ENCODE measurements around the gene ARFGEF3. TPM values are rescaled to one million over a fixed set of nuclear protein-coding genes. Genes with fewer than 3 reads are reported as not detected.

The ARFGEF3 gene
- total and polyA plus RNA-seq, 10 of the 15 experiments (the other 5 are each of a cell fraction or from before 2014, with no cell fraction given): under 0.01 to 0.08 (median 0.02) TPM; not detected in 1

- ChIA-PET RAD21 (ENCODE audit: unreplicated experiment) (interaction anchor here (0.6 to 0.8 kb wide), 4 partner anchors 113 to 862 kb away, joined by 3 to 4 read pairs (median 4); no protein-coding TSS in a partner anchor), SMC1A (ENCODE audit: uncharacterized antibody, unreplicated experiment) (interaction anchor here (0.6 to 5.4 kb wide), 7 partner anchors 113 to 758 kb away, joined by 3 to 46 read pairs (median 3); no protein-coding TSS in a partner anchor), POLR2A (no interaction called here), CTCF (interaction anchor here (0.7 to 8.0 kb wide), 14 partner anchors 8 to 652 kb away, joined by 3 to 97 read pairs (median 4); no protein-coding TSS in a partner anchor)
- no peak for DNase-seq (ENCODE audit: low read depth, low spot score)
- H3K4me3 ChIP-seq: no peak overlapping the region
- intact Hi-C loops (cut with micrococcal nuclease; ENCODE audit: unreplicated experiment): no loop called here
- no peaks in the 10 kb centered on the region for H3K36me3 ChIP-seq (ENCODE audit: control insufficient read depth in 2 of 2, insufficient read depth in 2 of 2, low read length in 1 of 2)
- BruUV-seq (replicated peaks): no TSS peak
- no peaks in the 10 kb centered on the region for H3K79me2 ChIP-seq (ENCODE audit: control insufficient read depth, insufficient read depth, low read length)
- H3K27ac ChIP-seq (ENCODE audit: control insufficient read depth, insufficient read depth): no peak overlapping the region
- 35% methylated on average over 2 of the region's 3 CpGs for WGBS (ENCODE audit: insufficient coverage, insufficient replicate concordance, low lambda C conversion rate, missing lambda C conversion rate)
- H3K9me3 ChIP-seq (replicated peaks; ENCODE audit: control insufficient read depth, insufficient read depth, low read length): no peaks in the 10 kb centered on the region
- H3K27me3 ChIP-seq (replicated peaks in 1 of 2; ENCODE audit: control insufficient read depth in 2 of 2, insufficient read depth in 2 of 2, low read length in 1 of 2): peaks cover 0 to 2% of the 10 kb centered on the region in 2 experiments; a peak in 1 of 4 replicates
- no peaks in the 10 kb centered on the region for H4K20me1 ChIP-seq (ENCODE audit: control insufficient read depth, insufficient read depth)
- H3K4me2 ChIP-seq (ENCODE audit: control insufficient read depth, insufficient read depth): no peak overlapping the region
- no peak for ATAC-seq
- FAIRE-seq: no peak
- H3K4me1 ChIP-seq (ENCODE audit: control insufficient read depth, insufficient read depth, low read length): no peaks in the 10 kb centered on the region
- H3K9ac ChIP-seq (ENCODE audit: control insufficient read depth, insufficient read depth, low read length): no peak overlapping the region
- H2AFZ ChIP-seq (ENCODE audit: control insufficient read depth, low read depth, low read length): no peak overlapping the region
- in situ Hi-C loops (cut with MboI): loop anchor here (5.0 to 10.0 kb wide), 2 partner anchors 111 to 239 kb away; no protein-coding TSS in a partner anchor
- TF ChIP-seq NR2C2 (IDR thresholded peaks at IDR 0.05; ENCODE audit: borderline replicate concordance, control insufficient read depth, insufficient read length, low read depth) (no peak), ZBTB4 (CRISPR knock-in tag; IDR thresholded peaks at IDR 0.05) (no peak), NFXL1 (IDR thresholded peaks at IDR 0.05; ENCODE audit: borderline replicate concordance) (no peak), HDAC6 (IDR thresholded peaks at IDR 0.05; ENCODE audit: unreplicated experiment) (no peak), MYC (IDR thresholded peaks at IDR 0.05; ENCODE audit: insufficient read depth, insufficient read length, insufficient replicate concordance, low read length, severe bottlenecking) (no peak), RCOR1 (conservative IDR thresholded peaks at IDR 0.05; ENCODE audit: low read depth, low read length) (no peak), TARDBP (IDR thresholded peaks at IDR 0.05; ENCODE audit: borderline replicate concordance) (no peak), BCLAF1 (IDR thresholded peaks at IDR 0.05) (no peak), NRF1 (conservative IDR thresholded peaks at IDR 0.05; ENCODE audit: low read depth, low read length) (no peak), POU2F2 (IDR thresholded peaks at IDR 0.05; ENCODE audit: borderline replicate concordance, low read depth, low read length) (no peak), MEF2B (IDR thresholded peaks at IDR 0.05; ENCODE audit: partially characterized antibody, poor library complexity, severe bottlenecking) (no peak), NFYA (IDR thresholded peaks at IDR 0.05; ENCODE audit: borderline replicate concordance, low read depth, low read length) (no peak), BACH1 (IDR thresholded peaks at IDR 0.05; ENCODE audit: borderline replicate concordance) (no peak), USF1 (IDR thresholded peaks at IDR 0.05; ENCODE audit: borderline replicate concordance, extremely low read length, insufficient read depth, low read depth, low read length) (no peak)
These were observed 48.0 kb upstream of the ARFGEF3 start for GRCh38 chr6:138113588-138114210.

Data from GM12878 (cell line).